Prostate gland (tissue), 2 donors: ENCODE results near the gene DNAH8. TPM values are rescaled to one million over a fixed set of nuclear protein-coding genes. Genes with fewer than 3 reads are reported as not detected.
"Not testable (repeated sequence)": the region's sequence is repeated elsewhere in the genome, so short reads cannot be mapped to it uniquely, and the experiment has no call there.

ENCODE experiments used
- DNase-seq: peaks from one replicate; pipeline ENCODE4 v3.0.0-alpha.2; 2019; ENCODE audit warnings: low spot score
- H3K27ac ChIP-seq, 2 donors: fragments of 200-600 bp; sonication (generic); 2 replicates each; pipeline ENCODE4 v1.5.1; 2017 to 2019
- H3K27me3 ChIP-seq: fragments of 200-600 bp; sonication (generic); replicated peaks from 2 replicates; pipeline ENCODE4 v1.5.1; 2019; ENCODE audit not compliant: insufficient read depth
- H3K36me3 ChIP-seq, 2 donors: fragments of 200-600 bp; sonication (generic); 1 replicate in 1 of 2; 2 replicates in 1 of 2; pipeline versions ENCODE4 v1.5.1 to v1.8.1; 2017 to 2019
- H3K4me1 ChIP-seq: fragments of 200-600 bp; sonication (generic); replicated peaks from 2 replicates; pipeline ENCODE4 v1.5.1; 2019
- H3K4me3 ChIP-seq, 2 donors: fragments of 200-600 bp; sonication (generic); 2 replicates each; pipeline ENCODE4 v1.5.1; 2017 to 2019
- H3K9me3 ChIP-seq: fragments of 200-600 bp; sonication (generic); 2 replicates; pipeline ENCODE4 v1.5.1; 2017
- POLR2A ChIP-seq: fragments of 450-650 bp; IDR thresholded peaks from one replicate; pipeline ENCODE4 v1.6.1; 2016; ENCODE audit warnings: antibody characterized with exemption, mild to moderate bottlenecking
- POLR2AphosphoS5 ChIP-seq: sonication (generic); formaldehyde crosslinking; IDR thresholded peaks from one replicate; pipeline ENCODE4 v1.6.1; 2017; ENCODE audit warnings: antibody characterized with exemption
- WGBS: methylation state at CpG from one replicate; pipeline ENCODE4 v1.1.5; 2018; 5-methylcytosine and 5-hydroxymethylcytosine counted together
- intact Hi-C: fragments of 100-400 bp; cut with DNase I; formaldehyde crosslinking; loops from one replicate; pipeline ENCODE4 v1.14.2; 2022
- total RNA-seq, 2 donors: library from RNA; depleted of rRNA; stranded (reverse); fragments of >200 nt; gene quantifications; one replicate each; pipeline ENCODE4 v1.1.0, GENCODE V29; 2016
- TF ChIP-seq, protein P1 (sequence below), 4 experiments: fragments of 200-600 bp in 2 of 4; fragments of 450-650 bp in 2 of 4; sonication (generic) in 2 of 4; IDR thresholded peaks; 1 replicate in 3 of 4; 2 replicates in 1 of 4; pipeline ENCODE4 v1.5.1; 2016 to 2019; ENCODE audit warnings: antibody characterized with exemption in 4 of 4, mild to moderate bottlenecking in 2 of 4, moderate library complexity in 2 of 4

DNAH8 gene
- total RNA-seq, 2 donors from 2014 or later = 0.36 to 3.6 TPM

DNA sequence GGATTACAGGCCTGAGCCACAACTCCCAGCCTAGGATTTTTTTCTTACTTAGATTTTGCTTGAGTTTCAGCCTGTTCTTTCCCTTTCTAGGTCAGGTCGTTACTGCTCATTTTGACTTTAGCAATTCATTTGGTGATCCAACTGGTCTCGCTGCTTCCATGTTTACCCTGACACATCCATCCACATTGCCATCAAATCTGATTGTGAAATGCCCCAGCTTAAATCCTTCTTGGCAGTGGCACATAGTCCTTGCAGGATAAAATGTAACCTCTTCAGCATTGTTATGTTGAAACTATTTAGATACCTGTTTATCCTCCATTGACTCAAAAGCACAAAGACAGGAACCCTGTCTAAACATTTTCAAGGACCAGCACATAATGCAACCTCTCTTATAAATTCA lies 77.2 kb downstream of the DNAH8 start:
- Histone ChIP-seq H3K4me1 (no peaks in the 10 kb centered on the region), H3K36me3 (no peaks in the 10 kb centered on the region), H3K27me3 (no peaks in the 10 kb centered on the region), H3K4me3 (no peak overlapping the region), H3K9me3 (no peaks in the 10 kb centered on the region), H3K27ac (peak overlapping the region; percentile 70 to 71)
- TF ChIP-seq, protein P1, sequence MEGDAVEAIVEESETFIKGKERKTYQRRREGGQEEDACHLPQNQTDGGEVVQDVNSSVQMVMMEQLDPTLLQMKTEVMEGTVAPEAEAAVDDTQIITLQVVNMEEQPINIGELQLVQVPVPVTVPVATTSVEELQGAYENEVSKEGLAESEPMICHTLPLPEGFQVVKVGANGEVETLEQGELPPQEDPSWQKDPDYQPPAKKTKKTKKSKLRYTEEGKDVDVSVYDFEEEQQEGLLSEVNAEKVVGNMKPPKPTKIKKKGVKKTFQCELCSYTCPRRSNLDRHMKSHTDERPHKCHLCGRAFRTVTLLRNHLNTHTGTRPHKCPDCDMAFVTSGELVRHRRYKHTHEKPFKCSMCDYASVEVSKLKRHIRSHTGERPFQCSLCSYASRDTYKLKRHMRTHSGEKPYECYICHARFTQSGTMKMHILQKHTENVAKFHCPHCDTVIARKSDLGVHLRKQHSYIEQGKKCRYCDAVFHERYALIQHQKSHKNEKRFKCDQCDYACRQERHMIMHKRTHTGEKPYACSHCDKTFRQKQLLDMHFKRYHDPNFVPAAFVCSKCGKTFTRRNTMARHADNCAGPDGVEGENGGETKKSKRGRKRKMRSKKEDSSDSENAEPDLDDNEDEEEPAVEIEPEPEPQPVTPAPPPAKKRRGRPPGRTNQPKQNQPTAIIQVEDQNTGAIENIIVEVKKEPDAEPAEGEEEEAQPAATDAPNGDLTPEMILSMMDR (IDR thresholded peaks at IDR 0.05) = no peak
- TF ChIP-seq POLR2A (no peak), POLR2AphosphoS5 (peak; percentile 92)
- peak; percentile 85 for DNase-seq
- intact Hi-C loops = no loop called here
- 29% methylated on average over 2 of the region's 2 CpGs for WGBS

- H3K27me3 ChIP-seq = no peaks in the 10 kb centered on the region
- no peaks in the 10 kb centered on the region for H3K9me3 ChIP-seq
- intact Hi-C loops = no loop called here
- H3K4me1 ChIP-seq = no peaks in the 10 kb centered on the region
- WGBS = 59% methylated on average over 3 of the region's 3 CpGs
- no peaks in the 10 kb centered on the region for H3K36me3 ChIP-seq
- H3K27ac ChIP-seq = no peak overlapping the region
- no peak overlapping the region for H3K4me3 ChIP-seq
- no peak for DNase-seq
- TF ChIP-seq, protein P1 (IDR thresholded peaks at IDR 0.05) = no peak
- TF ChIP-seq POLR2AphosphoS5 (no peak), POLR2A (no peak)
These were observed 79.6 kb downstream of the DNAH8 start for GRCh38 chr6:38794682-38795081.

DNA sequence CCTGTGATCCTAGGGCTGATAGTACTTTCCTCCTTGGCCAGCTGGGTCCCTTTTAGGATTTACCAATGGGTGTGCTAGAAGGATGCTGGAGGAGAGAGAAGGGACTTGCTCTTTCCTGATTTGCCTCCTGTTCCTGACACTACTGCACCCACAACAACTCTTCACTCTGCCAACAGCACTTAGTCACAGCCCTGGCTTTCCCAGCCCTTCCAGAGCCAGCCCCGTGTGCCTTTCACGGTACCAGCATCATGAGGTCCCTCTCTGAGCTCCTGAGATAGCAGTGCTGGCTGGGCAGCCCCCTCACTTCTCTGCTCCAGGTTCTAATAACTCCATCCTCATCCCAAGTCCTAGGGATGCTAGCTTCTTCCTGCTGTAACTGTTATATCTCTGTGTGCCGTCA lies 80.9 kb downstream of the DNAH8 start:
- H3K27ac ChIP-seq = peak overlapping the region in 1 of 2 donors; percentile 52
- TF ChIP-seq POLR2A (no peak), POLR2AphosphoS5 (no peak)
- TF ChIP-seq, protein P1 (IDR thresholded peaks at IDR 0.05) = no peak
- intact Hi-C loops = no loop called here
- no peaks in the 10 kb centered on the region for H3K27me3 ChIP-seq
- no peaks in the 10 kb centered on the region for H3K9me3 ChIP-seq
- no peaks in the 10 kb centered on the region for H3K4me1 ChIP-seq
- no peak overlapping the region for H3K4me3 ChIP-seq
- no peaks in the 10 kb centered on the region for H3K36me3 ChIP-seq
- 50% methylated on average over 3 of the region's 3 CpGs for WGBS
- DNase-seq = no peak

DNA sequence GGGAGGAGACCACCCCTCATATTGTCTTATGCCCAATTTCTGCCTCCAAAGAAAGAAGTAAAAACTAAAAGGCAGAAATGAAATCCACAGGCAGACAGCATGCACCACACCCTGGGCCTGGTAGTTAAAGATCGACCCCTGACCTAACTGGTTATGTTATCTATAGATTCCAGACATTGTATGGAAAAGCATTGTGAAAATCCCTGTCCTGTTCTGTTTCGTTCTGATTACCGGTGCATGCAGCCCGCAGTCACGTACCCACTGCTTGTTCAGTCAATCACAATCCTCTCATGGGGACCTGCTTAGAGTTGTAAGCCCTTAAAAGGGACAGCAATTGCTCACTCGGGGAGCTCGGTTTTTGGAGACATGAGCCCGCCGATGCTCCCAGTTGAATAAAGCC lies 81.3 kb downstream of the DNAH8 start:
- WGBS = 74% methylated on average over 9 of the region's 9 CpGs
- H3K36me3 ChIP-seq, H3K4me1 ChIP-seq, H3K4me3 ChIP-seq, DNase-seq, H3K9me3 ChIP-seq, H3K27me3 ChIP-seq, intact Hi-C loops: not testable (repeated sequence)
- peak overlapping the region in 1 of 2 donors; percentile 52 for H3K27ac ChIP-seq

DNA sequence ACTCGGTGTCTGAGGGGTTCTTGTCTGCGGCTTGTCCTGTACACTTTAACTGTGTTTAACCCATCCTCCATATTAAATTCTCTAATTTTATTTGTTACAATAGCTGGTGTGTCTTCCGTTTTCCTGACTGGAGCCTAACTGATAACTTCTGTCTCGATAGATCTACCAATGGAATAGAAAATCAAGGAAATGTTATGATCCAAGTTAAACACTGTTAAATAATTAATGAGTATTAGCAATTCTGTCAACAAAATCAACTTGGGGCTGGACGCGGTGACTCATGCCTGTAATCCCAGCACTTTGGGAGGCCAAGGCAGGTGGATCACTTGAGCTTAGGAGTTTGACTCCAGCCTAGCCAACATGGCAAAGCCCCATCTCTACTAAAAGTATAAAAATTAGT lies 81.7 kb downstream of the DNAH8 start:
- H3K4me1 ChIP-seq = no peaks in the 10 kb centered on the region
- no peaks in the 10 kb centered on the region for H3K9me3 ChIP-seq
- no peak overlapping the region for H3K4me3 ChIP-seq
- H3K27me3 ChIP-seq = no peaks in the 10 kb centered on the region
- WGBS = 47% methylated on average over 6 of the region's 6 CpGs
- H3K27ac ChIP-seq = peak overlapping the region; percentile 32 to 49
- intact Hi-C loops = no loop called here
- no peak for TF ChIP-seq POLR2A
- TF ChIP-seq POLR2AphosphoS5 = no peak
- TF ChIP-seq, protein P1 (IDR thresholded peaks at IDR 0.05) = no peak
- H3K36me3 ChIP-seq = no peaks in the 10 kb centered on the region
- DNase-seq = no peak
